Measurements from ENCODE around the gene OR11H6.
"Not testable (repeated sequence)": the region's sequence is repeated elsewhere in the genome, so short reads cannot be mapped to it uniquely, and the experiment has no call there.

Gene OR11H6

GRCh38 chr14:20247646-20248246 is 24.2 kb downstream of the OR11H6 start:
- H3K4me3 ChIP-seq (ENCODE audit: low read length), result no peak overlapping the region
- peak; percentile 58 for DNase-seq (ENCODE audit: low read depth)

GRCh38 chr14:20262642-20263128 is 39.2 kb downstream of the OR11H6 start:
- H3K4me3 ChIP-seq (ENCODE audit: low read length), result no peak overlapping the region
- TF ChIP-seq CTCF (IDR thresholded peaks at IDR 0.05; ENCODE audit: insufficient read depth, low read depth, low read length, missing control alignments), result no peak
- DNase-seq (ENCODE audit: low read depth), result peak; percentile 96

More at GRCh38 chr14:20247646-20248246, 24.2 kb downstream of the OR11H6 start:
- TF ChIP-seq CTCF (IDR thresholded peaks at IDR 0.05; ENCODE audit: insufficient read depth, low read depth, low read length, missing control alignments), result peak; percentile 52

- peak; percentile 35 for DNase-seq (ENCODE audit: low read depth)
- not testable (repeated sequence) for H3K4me3 ChIP-seq (ENCODE audit: low read length)
These were observed 40.9 kb downstream of the OR11H6 start for GRCh38 chr14:20264361-20264760.

- no peak for TF ChIP-seq CTCF (IDR thresholded peaks at IDR 0.05; ENCODE audit: insufficient read depth, low read depth, low read length, missing control alignments)
- DNase-seq (ENCODE audit: low read depth), result no peak
- H3K4me3 ChIP-seq (ENCODE audit: low read length), result no peak overlapping the region
These were observed 50.6 kb downstream of the OR11H6 start for GRCh38 chr14:20274062-20274461.

Data from epithelial cell of esophagus (primary cell).